Loucy (cell line): Measurements from ENCODE around the gene DLGAP1.

Experiments
- CTCF ChIP-seq: fragments of 200-600 bp; sonication (generic); conservative IDR thresholded peaks from 2 replicates; pipeline ENCODE4 v1.5.1; 2014; ENCODE audit warnings: mild to moderate bottlenecking, antibody characterized with exemption, low read length
- EZH2phosphoT487 ChIP-seq: fragments of 200-600 bp; IDR thresholded peaks from 2 replicates; pipeline ENCODE4 v1.6.1; 2018; ENCODE audit warnings: antibody characterized with exemption, mild to moderate bottlenecking, moderate library complexity, borderline replicate concordance

- TF ChIP-seq CTCF (no peak), EZH2phosphoT487 (no peak)
These were observed 944.2 kb downstream of the DLGAP1 start for GRCh38 chr18:3510896-3511295.
